Measurements from ENCODE around the gene SREK1.

SREK1 gene

DNA sequence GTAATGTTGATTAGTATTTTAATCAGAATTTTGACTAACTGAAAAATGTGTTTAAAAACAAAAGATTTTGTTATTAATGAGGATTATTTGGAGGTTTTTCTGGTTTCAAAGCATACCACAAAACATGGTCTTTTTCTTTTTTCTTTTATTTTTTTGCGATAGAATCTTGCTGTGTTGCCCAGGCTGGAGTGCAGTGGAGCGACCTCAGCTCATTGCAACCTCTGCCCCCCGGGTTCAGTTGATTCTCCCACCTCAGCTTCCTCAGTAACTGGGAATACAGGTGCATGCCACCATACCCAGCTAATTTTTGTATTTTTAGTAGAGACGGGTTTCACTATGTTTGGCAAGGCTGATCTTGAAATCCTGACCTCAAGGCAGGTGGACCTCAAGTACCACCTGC lies 24.1 kb downstream of the SREK1 start:
- no peaks in the 10 kb centered on the region for H3K9me3 ChIP-seq (ENCODE audit: insufficient read depth, low read length, severe bottlenecking)
- H3K27ac ChIP-seq (ENCODE audit: low read length), result no peak overlapping the region
- ATAC-seq (ENCODE audit: insufficient read depth, low read depth) (no peak), DNase-seq (no peak)
- no peak overlapping the region for H2AFZ ChIP-seq (ENCODE audit: low read depth, low read length)
- no peak overlapping the region for H3K4me2 ChIP-seq (ENCODE audit: insufficient read depth, low read length)
- H3K36me3 ChIP-seq (ENCODE audit: insufficient read depth, low read length), result peaks cover 82% of the 10 kb centered on the region
- no peaks in the 10 kb centered on the region for H3K27me3 ChIP-seq (ENCODE audit: insufficient read depth, low read length, poor library complexity)
- peaks cover 8% of the 10 kb centered on the region; the same call in 1 of the 2 replicates for H4K20me1 ChIP-seq (ENCODE audit: insufficient read depth, low read length)
- H3K9ac ChIP-seq (ENCODE audit: low read depth, low read length), result no peak overlapping the region
- peaks cover 27% of the 10 kb centered on the region for H3K79me2 ChIP-seq (ENCODE audit: insufficient read depth, low read length)
- TF ChIP-seq EZH2 (IDR thresholded peaks at IDR 0.05; ENCODE audit: borderline replicate concordance, low read depth, low read length, severe bottlenecking) (no peak), CTCF (IDR thresholded peaks at IDR 0.05; ENCODE audit: borderline replicate concordance, extremely low read depth, low read length, poor library complexity, severe bottlenecking) (no peak)
- H3K4me3 ChIP-seq (ENCODE audit: low read depth in 1 of 2, low read length in 2 of 2), result no peak overlapping the region
- H3K4me1 ChIP-seq (ENCODE audit: insufficient read depth, low read length), result peaks cover 28% of the 10 kb centered on the region

DNA sequence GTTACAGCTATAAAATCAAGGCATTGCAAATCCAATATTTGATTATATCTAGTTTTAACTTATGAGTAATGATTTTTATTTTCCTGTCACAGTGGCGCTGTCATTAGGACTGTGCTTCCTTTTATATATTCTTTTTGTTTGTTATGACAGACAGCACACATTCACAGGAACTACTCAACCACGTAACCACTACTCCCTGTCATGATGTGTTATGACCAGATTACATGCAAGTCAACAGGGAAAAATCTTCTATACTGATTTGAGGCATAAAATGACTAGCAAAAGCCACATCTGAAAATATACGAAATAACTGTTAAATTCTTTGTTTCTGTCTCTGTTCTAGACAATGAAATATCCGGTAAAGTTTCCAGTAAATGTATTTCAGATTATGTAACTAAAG lies 25.4 kb downstream of the SREK1 start:
- Histone ChIP-seq H3K27me3 (ENCODE audit: insufficient read depth, low read length, poor library complexity) (no peaks in the 10 kb centered on the region), H3K4me2 (ENCODE audit: insufficient read depth, low read length) (no peak overlapping the region), H3K79me2 (ENCODE audit: insufficient read depth, low read length) (peaks cover 26% of the 10 kb centered on the region), H3K9ac (ENCODE audit: low read depth, low read length) (no peak overlapping the region), H3K4me1 (ENCODE audit: insufficient read depth, low read length) (peaks cover 28% of the 10 kb centered on the region), H3K9me3 (ENCODE audit: insufficient read depth, low read length, severe bottlenecking) (no peaks in the 10 kb centered on the region), H3K27ac (ENCODE audit: low read length) (no peak overlapping the region), H4K20me1 (ENCODE audit: insufficient read depth, low read length) (peaks cover 13% of the 10 kb centered on the region; the same call in 1 of the 2 replicates), H3K4me3 (ENCODE audit: low read depth in 1 of 2, low read length in 2 of 2) (no peak overlapping the region), H3K36me3 (ENCODE audit: insufficient read depth, low read length) (peaks cover 82% of the 10 kb centered on the region), H2AFZ (ENCODE audit: low read depth, low read length) (no peak overlapping the region)
- TF ChIP-seq EZH2 (IDR thresholded peaks at IDR 0.05; ENCODE audit: borderline replicate concordance, low read depth, low read length, severe bottlenecking) (no peak), CTCF (IDR thresholded peaks at IDR 0.05; ENCODE audit: borderline replicate concordance, extremely low read depth, low read length, poor library complexity, severe bottlenecking) (no peak)
- peak; percentile 55; the same call in 2 of the 3 replicates for ATAC-seq (ENCODE audit: insufficient read depth, low read depth)
- DNase-seq, result no peak

DNA sequence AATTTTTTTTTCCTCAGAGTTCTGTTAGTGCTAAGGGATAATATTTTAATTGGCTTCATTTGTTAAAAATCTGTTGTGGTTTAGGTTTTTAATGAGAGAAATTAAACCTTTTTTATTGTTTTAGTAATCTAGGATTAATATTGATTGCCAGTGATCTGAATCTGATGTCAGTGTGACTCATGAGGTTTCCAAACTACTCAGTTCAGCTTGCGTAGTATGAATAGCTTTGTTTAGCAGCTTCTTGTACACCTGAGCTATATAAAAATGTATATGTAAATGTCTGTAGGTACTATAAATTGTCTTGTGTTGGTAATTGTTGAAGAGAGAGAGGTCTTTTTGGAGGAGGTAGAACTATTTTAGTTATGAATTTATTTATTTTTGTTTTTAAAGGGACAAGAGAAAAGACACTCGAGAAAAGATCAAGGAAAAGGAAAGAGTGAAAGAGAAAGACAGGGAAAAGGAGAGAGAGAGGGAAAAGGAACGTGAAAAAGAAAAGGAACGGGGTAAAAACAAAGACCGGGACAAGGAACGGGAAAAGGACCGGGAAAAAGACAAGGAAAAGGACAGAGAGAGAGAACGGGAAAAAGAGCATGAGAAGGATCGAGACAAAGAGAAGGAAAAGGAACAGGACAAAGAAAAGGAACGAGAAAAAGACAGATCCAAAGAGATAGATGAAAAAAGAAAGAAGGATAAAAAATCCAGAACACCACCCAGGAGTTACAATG lies 26.3 kb downstream of the SREK1 start:
- ATAC-seq (ENCODE audit: insufficient read depth, low read depth) (no peak), DNase-seq (no peak)
- H2AFZ ChIP-seq (ENCODE audit: low read depth, low read length), result no peak overlapping the region
- H3K4me1 ChIP-seq (ENCODE audit: insufficient read depth, low read length), result peaks cover 28% of the 10 kb centered on the region
- TF ChIP-seq CTCF (IDR thresholded peaks at IDR 0.05; ENCODE audit: borderline replicate concordance, extremely low read depth, low read length, poor library complexity, severe bottlenecking) (no peak), EZH2 (IDR thresholded peaks at IDR 0.05; ENCODE audit: borderline replicate concordance, low read depth, low read length, severe bottlenecking) (no peak)
- no peak overlapping the region for H3K9ac ChIP-seq (ENCODE audit: low read depth, low read length)
- no peak overlapping the region for H3K4me2 ChIP-seq (ENCODE audit: insufficient read depth, low read length)
- H3K9me3 ChIP-seq (ENCODE audit: insufficient read depth, low read length, severe bottlenecking), result no peaks in the 10 kb centered on the region
- no peak overlapping the region for H3K4me3 ChIP-seq (ENCODE audit: low read depth in 1 of 2, low read length in 2 of 2)
- no peaks in the 10 kb centered on the region for H3K27me3 ChIP-seq (ENCODE audit: insufficient read depth, low read length, poor library complexity)
- H4K20me1 ChIP-seq (ENCODE audit: insufficient read depth, low read length), result peaks cover 13% of the 10 kb centered on the region; the same call in 1 of the 2 replicates
- peaks cover 27% of the 10 kb centered on the region for H3K79me2 ChIP-seq (ENCODE audit: insufficient read depth, low read length)
- no peak overlapping the region for H3K27ac ChIP-seq (ENCODE audit: low read length)
- H3K36me3 ChIP-seq (ENCODE audit: insufficient read depth, low read length), result peaks cover 83% of the 10 kb centered on the region

All from DND-41 (cell line).